ENCODE results near the gene NCKAP5.

NCKAP5 gene

GRCh38 chr2:133452583-133452982 lies 115.7 kb downstream of the NCKAP5 start:
- DNase-seq, result peak; percentile 92

GRCh38 chr2:133452146-133452545 lies 116.1 kb downstream of the NCKAP5 start:
- DNase-seq, result peak; percentile 97

DNA sequence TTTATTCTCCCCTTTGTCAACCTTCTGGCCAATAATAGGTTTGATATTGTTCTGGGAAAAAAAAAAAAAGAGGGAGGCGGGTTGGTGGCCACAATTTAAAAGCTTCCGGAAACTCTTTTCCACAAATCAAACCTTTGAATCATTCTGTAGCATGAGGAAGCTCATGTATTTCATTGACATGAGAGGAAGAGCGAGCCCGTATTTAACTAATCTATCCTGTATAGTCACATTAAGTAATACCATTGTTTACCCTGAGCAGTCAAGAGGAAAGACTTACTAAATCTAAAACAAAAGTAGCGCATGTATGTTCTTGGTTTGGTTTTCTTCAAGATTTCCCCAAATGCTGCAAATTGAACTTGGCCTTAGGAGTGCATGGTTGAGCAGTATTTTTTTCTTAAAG lies 120.1 kb downstream of the NCKAP5 start:
- no peak for DNase-seq

GRCh38 chr2:133447303-133447702 lies 121.0 kb downstream of the NCKAP5 start:
- no peak for DNase-seq

DNA sequence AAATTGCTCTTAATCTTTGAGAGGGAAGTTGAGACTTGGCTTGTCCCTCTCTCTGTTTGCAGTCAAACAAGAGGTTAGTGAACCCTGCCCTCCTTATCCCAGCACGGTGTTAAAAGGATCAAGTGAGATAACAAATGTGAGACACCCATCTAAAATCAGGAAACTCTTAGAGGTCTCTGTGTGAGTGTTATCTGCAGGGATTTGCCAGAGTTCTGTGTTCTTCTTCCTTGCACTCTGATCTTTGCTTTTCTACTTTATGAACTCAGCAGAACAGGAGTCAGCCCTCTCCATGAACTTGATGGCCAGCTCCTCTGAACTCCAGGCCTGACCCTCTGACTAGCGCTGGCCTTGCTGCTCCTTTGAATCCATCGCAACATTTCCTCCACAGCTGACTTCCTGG lies 123.8 kb downstream of the NCKAP5 start:
- peak; percentile 25 for DNase-seq

GRCh38 chr2:133442393-133442792 lies 125.9 kb downstream of the NCKAP5 start:
- DNase-seq, result no peak

GRCh38 chr2:133439565-133439920 lies 128.7 kb downstream of the NCKAP5 start:
- DNase-seq, result no peak

- no peak for DNase-seq
Observed at GRCh38 chr2:133438848-133439564, 129.3 kb downstream of the NCKAP5 start.

- no peak for DNase-seq
Observed at GRCh38 chr2:133438026-133438425, 130.2 kb downstream of the NCKAP5 start.

- DNase-seq, result no peak
Observed at GRCh38 chr2:133437492-133437891, 130.8 kb downstream of the NCKAP5 start.

DNA sequence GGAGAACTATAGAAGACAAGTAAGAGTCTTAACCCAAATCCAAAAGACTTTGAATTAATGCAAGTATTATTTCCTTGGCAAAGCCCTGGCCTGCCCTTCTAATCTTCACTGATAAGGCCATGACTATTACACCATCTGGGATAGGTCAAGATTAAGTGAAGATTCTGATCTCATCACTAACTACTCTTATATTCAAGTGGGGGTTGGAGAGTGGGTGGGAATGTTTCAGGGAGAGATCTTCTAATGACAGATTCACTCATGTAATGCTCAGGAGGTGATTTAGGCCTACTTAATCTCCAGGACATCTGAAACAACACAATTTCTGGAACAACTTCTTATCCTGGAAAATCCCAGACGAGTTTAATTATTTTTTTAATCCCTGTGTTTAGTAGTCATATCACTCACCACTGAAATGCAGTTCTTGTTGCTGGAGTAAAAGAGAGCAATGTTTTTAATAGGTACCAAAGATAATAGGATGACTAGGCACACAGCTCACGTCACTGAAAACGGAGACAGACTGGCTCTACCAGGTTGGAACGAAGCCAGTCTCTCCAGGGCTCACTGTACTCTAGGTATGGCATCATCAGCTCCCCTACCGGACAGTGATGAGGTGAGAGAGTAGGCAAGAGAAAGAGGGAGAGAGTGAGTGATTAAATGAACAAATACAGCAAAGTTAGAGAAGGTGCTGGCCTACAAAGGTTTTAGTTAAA lies 133.1 kb downstream of the NCKAP5 start:
- DNase-seq, result peak; percentile 99

DNA sequence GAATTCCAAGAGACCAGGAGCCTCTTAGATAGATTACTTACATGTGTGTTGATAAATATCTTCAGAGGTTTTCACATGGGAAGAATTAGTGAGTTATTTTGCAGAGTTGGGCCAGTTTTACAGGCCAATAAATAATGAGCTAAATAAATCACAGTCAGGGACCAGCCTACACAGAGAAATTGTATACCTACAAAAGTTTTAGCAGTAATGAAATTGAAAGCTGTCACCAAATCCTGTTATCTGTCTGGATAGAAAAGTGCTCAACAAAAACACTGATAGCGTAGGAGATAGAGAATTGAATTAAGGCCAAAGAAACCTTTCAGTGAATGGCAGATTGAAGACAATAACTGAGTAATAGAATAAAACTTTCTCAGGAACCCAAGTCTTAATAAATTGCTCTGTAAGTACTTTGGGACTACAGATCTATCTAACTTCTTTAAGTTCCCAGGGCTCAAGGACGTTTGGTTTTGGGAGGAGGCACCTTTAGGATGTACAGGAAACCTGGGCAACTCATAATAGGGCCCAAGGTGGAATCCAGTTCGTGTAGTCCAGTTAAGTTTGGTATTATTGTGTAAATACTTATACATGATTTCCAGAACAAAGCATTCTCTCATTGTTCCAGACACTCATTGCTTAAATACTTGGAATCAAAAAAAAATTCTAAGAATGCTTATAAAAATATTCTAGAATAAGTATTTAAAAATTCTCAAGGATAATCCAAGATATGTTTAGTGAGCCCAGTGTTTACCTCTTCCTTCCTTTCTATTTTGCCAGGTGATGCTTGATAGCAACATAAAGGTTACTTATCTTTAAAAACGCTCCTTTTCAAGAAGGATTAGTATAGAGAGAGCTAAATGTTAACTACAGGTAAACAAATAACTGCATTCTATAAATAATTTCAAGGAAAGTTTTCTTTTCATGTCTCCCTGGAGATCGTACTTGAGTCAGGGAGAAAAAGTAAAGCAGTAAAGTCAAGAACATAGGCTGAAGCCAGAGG lies 134.5 kb downstream of the NCKAP5 start:
- DNase-seq, result peak; percentile 63

GRCh38 chr2:133432778-133433177 lies 135.5 kb downstream of the NCKAP5 start:
- DNase-seq, result no peak

DNA sequence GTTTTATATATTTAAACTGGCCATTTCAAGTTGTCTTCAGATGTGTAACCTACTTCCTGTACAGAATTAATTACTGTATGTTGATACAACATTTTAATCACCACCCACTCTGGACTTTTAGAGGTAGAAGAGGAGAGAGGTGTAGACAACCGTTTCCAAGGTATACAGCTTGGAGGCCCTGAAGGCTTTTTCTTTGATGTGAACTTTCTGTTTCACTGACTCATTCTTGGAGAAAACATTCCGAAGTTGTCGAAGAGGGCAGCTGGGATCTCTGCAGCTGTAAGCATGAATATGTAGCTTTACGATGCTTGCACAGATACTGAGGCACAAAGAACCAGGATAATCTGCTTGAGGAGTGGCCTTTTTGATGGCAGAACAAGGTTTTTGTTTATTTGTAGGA lies 137.0 kb downstream of the NCKAP5 start:
- no peak for DNase-seq

GRCh38 chr2:133426791-133427190 lies 141.5 kb downstream of the NCKAP5 start:
- no peak for DNase-seq

- no peak for DNase-seq
Observed at GRCh38 chr2:133425612-133426011, 142.7 kb downstream of the NCKAP5 start.

GRCh38 chr2:133424876-133425275 lies 143.4 kb downstream of the NCKAP5 start:
- DNase-seq, result no peak

- no peak for DNase-seq
Observed at GRCh38 chr2:133422931-133423351, 145.3 kb downstream of the NCKAP5 start.

DNA sequence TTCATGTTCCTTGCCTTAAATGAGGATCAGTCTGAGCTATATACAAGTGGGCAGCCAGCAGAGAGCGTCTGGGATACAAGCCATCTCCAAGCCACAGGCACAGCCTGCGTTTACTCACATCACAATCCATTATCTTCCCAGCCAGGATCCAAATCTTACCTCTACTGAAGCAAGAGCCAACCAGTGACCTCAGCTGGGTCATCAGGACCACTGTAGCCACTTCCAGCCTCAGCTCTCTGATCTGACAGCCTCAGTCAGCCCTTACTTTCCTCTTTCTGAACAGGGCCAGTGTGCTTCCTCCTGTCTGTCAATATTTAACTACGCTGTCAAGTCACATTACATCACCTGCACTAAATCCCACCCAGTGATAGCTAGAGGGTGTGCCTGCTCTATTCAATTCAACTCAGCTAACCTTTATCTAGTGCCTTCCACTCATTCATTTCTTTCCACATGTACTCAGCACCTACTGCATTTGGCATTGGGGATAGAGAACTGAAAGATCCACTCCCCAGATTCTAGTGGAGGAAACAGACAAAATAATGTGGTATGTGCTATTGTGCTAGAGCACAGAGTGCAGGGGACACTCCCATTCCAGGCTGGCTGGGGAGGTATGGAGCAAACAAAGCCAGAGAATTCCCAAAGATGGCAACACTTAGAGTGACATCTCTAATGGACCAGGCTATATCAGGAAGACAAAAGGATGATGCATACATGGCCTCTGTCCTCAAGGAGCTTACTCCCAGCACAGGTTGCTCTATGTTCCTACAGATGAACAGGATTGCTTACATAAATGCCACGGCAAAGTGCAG lies 146.5 kb downstream of the NCKAP5 start:
- peak; percentile 80 for DNase-seq

DNA sequence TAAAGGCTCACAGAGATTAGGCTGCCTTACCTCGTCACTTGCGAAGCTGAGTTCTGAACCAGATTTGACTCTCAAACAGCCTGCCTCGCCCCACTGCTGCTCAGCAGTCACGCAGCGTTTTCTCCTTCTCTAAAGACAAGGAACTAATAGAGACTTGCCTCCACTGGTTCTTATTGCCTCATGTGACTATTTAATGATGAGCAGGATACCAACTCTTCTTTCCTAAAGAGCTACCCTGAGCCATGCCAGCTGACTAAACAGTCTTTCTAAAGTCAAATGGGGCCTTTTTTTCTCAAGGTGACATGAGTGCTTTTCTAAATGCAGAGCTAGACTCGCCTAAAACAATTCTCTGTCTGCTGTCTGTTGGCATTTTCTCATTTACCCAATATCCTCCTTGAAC lies 147.5 kb downstream of the NCKAP5 start:
- no peak for DNase-seq

GRCh38 chr2:133418671-133419070 lies 149.6 kb downstream of the NCKAP5 start:
- DNase-seq, result no peak

- no peak for DNase-seq
Observed at GRCh38 chr2:133418021-133418420, 150.2 kb downstream of the NCKAP5 start.

DNA sequence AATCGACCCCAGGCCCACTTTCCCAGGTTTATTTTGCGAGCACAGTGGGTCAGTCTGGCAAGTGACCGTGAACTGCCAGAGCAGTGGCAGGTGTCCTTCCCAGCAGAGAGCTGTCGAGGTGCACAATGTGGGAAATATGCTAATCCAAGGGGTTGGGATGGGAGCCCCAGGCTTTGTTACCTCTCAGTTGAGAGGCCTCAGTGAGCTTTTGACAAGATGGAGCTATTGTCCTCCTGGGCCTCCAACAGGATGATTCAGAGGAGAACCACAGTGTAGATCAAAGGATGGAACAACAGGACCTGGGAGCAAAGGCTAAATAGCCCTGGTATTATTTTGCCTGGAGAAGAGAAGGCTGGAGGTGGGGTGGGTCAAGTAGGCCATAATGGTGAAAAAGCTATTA lies 150.8 kb downstream of the NCKAP5 start:
- no peak for DNase-seq

All from NCI-H82 (cell line).